A549 treated with dexamethasone at 1 μM for 4 hours (cell line): ENCODE measurements around the gene SLC31A1. TPM values are rescaled to one million over a fixed set of nuclear protein-coding genes. Genes with fewer than 3 reads are reported as not detected.

Experiments used
- total RNA-seq: library from RNA; stranded (reverse); fragments of 200-300 nt; extraction: Qiagen RNA extraction; gene quantifications from 5 replicates; pipeline ENCODE4 v1.2.3, GENCODE V29; 2022

SLC31A1 gene
- total RNA-seq = 18.9 to 21.7 TPM (median 20.3 TPM) in 5 replicates

GRCh38 chr9:113221003-113221799, at the start of gene SLC31A1, which contains the start of gene FKBP15:
SLC31A1 (plus strand) TSS chr9:113221544; CDS start chr9:113256149, 34,605 bp downstream.
FKBP15 (minus strand) TSS chr9:113221277; CDS start chr9:113221243, 34 bp downstream.

GRCh38 chr9:113275157-113276131, 54.1 kb downstream of the SLC31A1 start, which contains the start of the genes CDC26 and PRPF4:
CDC26 (minus strand) TSS chr9:113275572; CDS start chr9:113272507, 3,065 bp downstream.
PRPF4 (plus strand) TSS chr9:113275658; CDS start chr9:113275744, 86 bp downstream.

GRCh38 chr9:113302792-113303418, 81.6 kb downstream of the SLC31A1 start, which contains the start of gene RNF183:
RNF183 (minus strand) TSS chr9:113303376; CDS start chr9:113298184, 5,192 bp downstream.

Other genes starting within 250 kb of the SLC31A1 start
- gene ZNF883, start 209.4 kb upstream of the SLC31A1 start, total RNA-seq = 0.79 to 1.1 TPM (median 1.0 TPM) in 5 replicates
- gene ZFP37, start 164.8 kb upstream of the SLC31A1 start, total RNA-seq = 1.4 to 2.0 TPM (median 1.7 TPM) in 5 replicates
- gene SLC31A2, start 70.5 kb upstream of the SLC31A1 start, total RNA-seq = 6.6 to 8.0 TPM (median 7.1 TPM) in 5 replicates
- 15.5 to 18.5 TPM (median 18.0 TPM) in 5 replicates for gene FKBP15, start 267 bp upstream of the SLC31A1 start, total RNA-seq
- 41.7 to 63.9 TPM (median 48.5 TPM) in 5 replicates for gene CDC26, start 54.0 kb downstream of the SLC31A1 start, total RNA-seq
- gene PRPF4, start 54.1 kb downstream of the SLC31A1 start, total RNA-seq = 55.9 to 60.3 TPM (median 57.5 TPM) in 5 replicates
- 0.07 to 0.17 TPM (median 0.11 TPM) in 3 of 5 replicates, not detected in the others for gene RNF183, start 81.8 kb downstream of the SLC31A1 start, total RNA-seq
- gene WDR31, start 118.7 kb downstream of the SLC31A1 start, total RNA-seq = 0.85 to 1.6 TPM (median 1.2 TPM) in 5 replicates
- gene BSPRY, start 128.0 kb downstream of the SLC31A1 start, total RNA-seq = 0.05 to 0.11 TPM (median 0.08 TPM) in 4 of 5 replicates, not detected in the other
- 18.3 to 20.5 TPM (median 19.1 TPM) in 5 replicates for gene HDHD3, start 155.4 kb downstream of the SLC31A1 start, total RNA-seq
- 13.1 to 16.0 TPM (median 14.5 TPM) in 5 replicates for gene ALAD, start 179.7 kb downstream of the SLC31A1 start, total RNA-seq
- gene POLE3, start 189.1 kb downstream of the SLC31A1 start, total RNA-seq = 89.2 to 114 TPM (median 107 TPM) in 5 replicates
- 0.45 to 0.63 TPM (median 0.60 TPM) in 5 replicates for gene C9orf43, start 189.2 kb downstream of the SLC31A1 start, total RNA-seq
- 14.3 to 17.0 TPM (median 14.7 TPM) in 5 replicates for gene RGS3, start 242.2 kb downstream of the SLC31A1 start, total RNA-seq